ENCODE measurements around the gene AGAP1. TPM values are rescaled to one million over a fixed set of nuclear protein-coding genes. Genes with fewer than 3 reads are reported as not detected.

The AGAP1 gene
- total RNA-seq, 1 donor from 2014 or later, result 23.5 TPM

GRCh38 chr2:235966932-235967757, 473.3 kb downstream of the AGAP1 start:
- ATAC-seq (no peak), DNase-seq (ENCODE audit: missing footprints) (no peak)
- intact Hi-C loops (cut with DNase I), result no loop called here

- intact Hi-C loops (cut with DNase I), result no loop called here
- DNase-seq (ENCODE audit: missing footprints) (no peak), ATAC-seq (no peak)
Measured at GRCh38 chr2:235968155-235968554, 474.3 kb downstream of the AGAP1 start.

- ATAC-seq (peak; percentile 90), DNase-seq (ENCODE audit: missing footprints) (peak; percentile 71)
- intact Hi-C loops (cut with DNase I), result no loop called here
Measured at GRCh38 chr2:235968616-235969324, 474.9 kb downstream of the AGAP1 start.

- ATAC-seq (no peak), DNase-seq (ENCODE audit: missing footprints) (peak; percentile 31)
- intact Hi-C loops (cut with DNase I), result no loop called here
Measured at GRCh38 chr2:235970204-235971040, 476.6 kb downstream of the AGAP1 start.

GRCh38 chr2:235976516-235976915, 482.7 kb downstream of the AGAP1 start:
- ATAC-seq, result no peak
- peak; percentile 40 for DNase-seq (ENCODE audit: missing footprints)
- intact Hi-C loops (cut with DNase I), result no loop called here

GRCh38 chr2:235976956-235977355, 483.1 kb downstream of the AGAP1 start:
- intact Hi-C loops (cut with DNase I), result no loop called here
- no peak for ATAC-seq

GRCh38 chr2:235977445-235977844, 483.6 kb downstream of the AGAP1 start:
- DNase-seq (ENCODE audit: missing footprints) (no peak), ATAC-seq (no peak)
- intact Hi-C loops (cut with DNase I), result no loop called here

More at GRCh38 chr2:235976956-235977355, 483.1 kb downstream of the AGAP1 start:
- DNase-seq (ENCODE audit: missing footprints), result no peak

GRCh38 chr2:235978022-235978421, 484.2 kb downstream of the AGAP1 start:
- ATAC-seq (no peak), DNase-seq (ENCODE audit: missing footprints) (peak; percentile 21)
- intact Hi-C loops (cut with DNase I), result no loop called here

GRCh38 chr2:235979037-235979436, 485.2 kb downstream of the AGAP1 start:
- intact Hi-C loops (cut with DNase I), result no loop called here
- no peak for ATAC-seq
- DNase-seq (ENCODE audit: missing footprints), result peak; percentile 53

GRCh38 chr2:235979753-235980435, 486.1 kb downstream of the AGAP1 start:
- intact Hi-C loops (cut with DNase I), result no loop called here
- ATAC-seq (no peak), DNase-seq (ENCODE audit: missing footprints) (peak; percentile 39)

GRCh38 chr2:235981631-235982030, 487.8 kb downstream of the AGAP1 start:
- intact Hi-C loops (cut with DNase I), result no loop called here
- ATAC-seq (no peak), DNase-seq (ENCODE audit: missing footprints) (peak; percentile 27)

- DNase-seq (ENCODE audit: missing footprints), result no peak
Measured at GRCh38 chr2:235983016-235983415, 489.2 kb downstream of the AGAP1 start.

GRCh38 chr2:235984552-235984951, 490.7 kb downstream of the AGAP1 start:
- intact Hi-C loops (cut with DNase I), result no loop called here
- ATAC-seq (no peak), DNase-seq (ENCODE audit: missing footprints) (no peak)

More at GRCh38 chr2:235983016-235983415, 489.2 kb downstream of the AGAP1 start:
- intact Hi-C loops (cut with DNase I), result no loop called here
- ATAC-seq, result no peak

GRCh38 chr2:235986361-235986760, 492.5 kb downstream of the AGAP1 start:
- intact Hi-C loops (cut with DNase I), result no loop called here
- ATAC-seq (no peak), DNase-seq (ENCODE audit: missing footprints) (no peak)

GRCh38 chr2:235988271-235989015, 494.6 kb downstream of the AGAP1 start:
- intact Hi-C loops (cut with DNase I), result no loop called here
- ATAC-seq (no peak), DNase-seq (ENCODE audit: missing footprints) (no peak)

- DNase-seq (ENCODE audit: missing footprints), result no peak
- no peak for ATAC-seq
- intact Hi-C loops (cut with DNase I), result no loop called here
Measured at GRCh38 chr2:235989591-235989990, 495.7 kb downstream of the AGAP1 start.

- ATAC-seq (peak; percentile 75), DNase-seq (ENCODE audit: missing footprints) (no peak)
- intact Hi-C loops (cut with DNase I), result no loop called here
Measured at GRCh38 chr2:235990344-235990743, 496.5 kb downstream of the AGAP1 start.

- intact Hi-C loops (cut with DNase I), result no loop called here
- DNase-seq (ENCODE audit: missing footprints) (no peak), ATAC-seq (no peak)
Measured at GRCh38 chr2:235992024-235992423, 498.2 kb downstream of the AGAP1 start.

All from Right ventricle myocardium inferior (tissue), 1 donor.